H1 (cell line): ENCODE measurements around the gene BPI.

Source experiments
- BCL11A ChIP-seq, 2 experiments: IDR thresholded peaks; one replicate each; pipeline ENCODE4 v1.6.1; 2011; ENCODE audit warnings: low read depth in 2 of 2, low read length in 2 of 2, mild to moderate bottlenecking in 2 of 2
- EP300 ChIP-seq, 2 experiments: IDR thresholded peaks; 1 replicate in 1 of 2; 2 replicates in 1 of 2; pipeline ENCODE4 v1.6.1; 2011 to 2012; ENCODE audit warnings: low read depth in 2 of 2, low read length in 2 of 2, mild to moderate bottlenecking in 2 of 2, borderline replicate concordance in 1 of 2, inconsistent platforms in 1 of 2, moderate library complexity in 1 of 2
- EZH2 ChIP-seq: fragments of 200-600 bp; sonication (generic); IDR thresholded peaks from 2 replicates; pipeline ENCODE4 v1.7.1; 2012; ENCODE audit warnings: low read depth, mild to moderate bottlenecking, moderate library complexity, low read length, inconsistent platforms; ENCODE audit not compliant: severe bottlenecking
- FOSL1 ChIP-seq: IDR thresholded peaks from 2 replicates; pipeline ENCODE4 v1.6.1; 2011; ENCODE audit warnings: mild to moderate bottlenecking, low read depth, low read length, moderate library complexity; ENCODE audit not compliant: insufficient read depth
- GABPA ChIP-seq: IDR thresholded peaks from 2 replicates; pipeline ENCODE4 v1.6.1; 2011; ENCODE audit warnings: mild to moderate bottlenecking, low read length, moderate library complexity, borderline replicate concordance; ENCODE audit not compliant: insufficient read depth
- HDAC2 ChIP-seq, 2 experiments: fragments of 300-600 bp in 1 of 2; sonication (generic) in 1 of 2; IDR thresholded peaks; 2 replicates each; pipeline ENCODE4 v1.6.1; 2011 to 2012; ENCODE audit warnings: low read depth in 2 of 2, low read length in 2 of 2, mild to moderate bottlenecking in 2 of 2, moderate library complexity in 2 of 2, borderline replicate concordance in 1 of 2, inconsistent platforms in 1 of 2
- POLR2AphosphoS5 ChIP-seq: IDR thresholded peaks from 2 replicates; pipeline ENCODE4 v1.6.1; 2011; ENCODE audit warnings: low read depth, low read length
- SAP30 ChIP-seq: fragments of 300-600 bp; sonication (generic); IDR thresholded peaks from 2 replicates; pipeline ENCODE4 v1.7.1; 2012; ENCODE audit warnings: low read length, moderate library complexity, mild to moderate bottlenecking, inconsistent platforms; ENCODE audit not compliant: insufficient read depth, insufficient replicate concordance
- SP1 ChIP-seq: IDR thresholded peaks from 2 replicates; pipeline ENCODE4 v1.6.1; 2011; ENCODE audit warnings: low read depth, low read length
- TEAD4 ChIP-seq: IDR thresholded peaks from 2 replicates; pipeline ENCODE4 v1.6.1; 2012; ENCODE audit warnings: low read depth, low read length, inconsistent platforms, mixed read lengths
- TF ChIP-seq, protein P1 (sequence below), 3 experiments: IDR thresholded peaks; 1 replicate in 2 of 3; 2 replicates in 1 of 3; pipeline versions ENCODE4 v1.5.1 to v1.6.1; 2011; ENCODE audit warnings: low read length in 3 of 3, mild to moderate bottlenecking in 3 of 3, inconsistent platforms in 2 of 3, low read depth in 1 of 3, moderate library complexity in 1 of 3; ENCODE audit not compliant: insufficient read depth in 1 of 3; ENCODE audit errors: control extremely low read depth in 1 of 3

DNA sequence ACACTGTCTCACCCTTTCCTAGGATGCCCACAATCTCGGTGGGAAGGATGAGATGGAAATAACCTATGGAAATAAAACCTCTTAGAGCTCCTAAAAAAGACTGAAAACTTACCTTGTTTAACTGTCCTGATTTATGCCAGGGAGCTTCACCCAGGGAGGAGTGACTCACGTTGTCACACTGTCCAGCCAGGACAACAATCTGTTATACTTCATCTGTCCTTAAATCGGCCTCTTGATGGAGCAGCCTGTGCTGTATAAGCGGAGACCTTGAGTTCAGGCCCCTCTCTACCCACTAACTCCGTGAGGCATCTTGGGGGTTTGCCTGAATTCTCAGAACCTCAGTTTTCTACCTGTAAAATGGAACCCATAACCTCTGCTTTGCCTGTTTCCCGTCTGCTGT is 34.2 kb upstream of the BPI start:
- TF ChIP-seq TEAD4 (no peak), GABPA (no peak), EP300 (IDR thresholded peaks at IDR 0.05; ENCODE audit: borderline replicate concordance in 1 of 2, low read depth in 2 of 2, low read length in 2 of 2) (no peak), FOSL1 (no peak), HDAC2 (IDR thresholded peaks at IDR 0.05; ENCODE audit: borderline replicate concordance in 1 of 2, low read depth in 2 of 2, low read length in 2 of 2) (no peak), SAP30 (no peak), EZH2 (no peak), BCL11A (IDR thresholded peaks at IDR 0.05; ENCODE audit: low read depth in 2 of 2, low read length in 2 of 2) (no peak), POLR2AphosphoS5 (no peak), SP1 (no peak)
- TF ChIP-seq, protein P1, sequence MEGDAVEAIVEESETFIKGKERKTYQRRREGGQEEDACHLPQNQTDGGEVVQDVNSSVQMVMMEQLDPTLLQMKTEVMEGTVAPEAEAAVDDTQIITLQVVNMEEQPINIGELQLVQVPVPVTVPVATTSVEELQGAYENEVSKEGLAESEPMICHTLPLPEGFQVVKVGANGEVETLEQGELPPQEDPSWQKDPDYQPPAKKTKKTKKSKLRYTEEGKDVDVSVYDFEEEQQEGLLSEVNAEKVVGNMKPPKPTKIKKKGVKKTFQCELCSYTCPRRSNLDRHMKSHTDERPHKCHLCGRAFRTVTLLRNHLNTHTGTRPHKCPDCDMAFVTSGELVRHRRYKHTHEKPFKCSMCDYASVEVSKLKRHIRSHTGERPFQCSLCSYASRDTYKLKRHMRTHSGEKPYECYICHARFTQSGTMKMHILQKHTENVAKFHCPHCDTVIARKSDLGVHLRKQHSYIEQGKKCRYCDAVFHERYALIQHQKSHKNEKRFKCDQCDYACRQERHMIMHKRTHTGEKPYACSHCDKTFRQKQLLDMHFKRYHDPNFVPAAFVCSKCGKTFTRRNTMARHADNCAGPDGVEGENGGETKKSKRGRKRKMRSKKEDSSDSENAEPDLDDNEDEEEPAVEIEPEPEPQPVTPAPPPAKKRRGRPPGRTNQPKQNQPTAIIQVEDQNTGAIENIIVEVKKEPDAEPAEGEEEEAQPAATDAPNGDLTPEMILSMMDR (IDR thresholded peaks at IDR 0.05; ENCODE audit: control extremely low read depth in 1 of 3, insufficient read depth in 1 of 3, low read depth in 1 of 3, low read length in 3 of 3) = no peak
